GM15510 (cell line): ENCODE measurements around the gene SYTL3.

ENCODE experiments used
- POLR2A ChIP-seq: IDR thresholded peaks from 3 replicates; pipeline ENCODE4 v1.6.1; 2011; ENCODE audit warnings: borderline replicate concordance; ENCODE audit not compliant: insufficient read length; ENCODE audit errors: extremely low read depth

Gene SYTL3

DNA sequence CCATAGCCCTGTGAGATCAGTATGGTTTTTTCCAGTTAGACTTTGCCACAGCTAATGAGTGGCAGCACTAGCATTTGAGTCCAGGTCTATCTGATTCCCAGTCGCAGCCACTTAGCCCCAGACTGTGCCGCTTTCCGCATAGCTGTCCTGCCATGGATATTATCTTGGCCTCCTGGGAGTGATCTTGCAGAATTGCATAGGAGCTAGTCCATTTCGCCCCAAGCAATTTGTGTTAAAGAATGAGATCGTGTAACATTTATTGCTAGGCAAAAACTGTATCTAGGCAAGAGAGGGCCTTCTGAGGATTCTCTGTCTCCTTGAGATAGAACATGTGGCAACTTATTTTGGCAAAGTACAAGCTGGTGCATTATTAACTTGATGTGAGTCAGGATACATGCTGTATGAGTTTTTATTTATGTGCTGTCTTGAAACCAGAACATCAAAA lies 95.2 kb downstream of the SYTL3 start:
- TF ChIP-seq POLR2A = no peak

DNA sequence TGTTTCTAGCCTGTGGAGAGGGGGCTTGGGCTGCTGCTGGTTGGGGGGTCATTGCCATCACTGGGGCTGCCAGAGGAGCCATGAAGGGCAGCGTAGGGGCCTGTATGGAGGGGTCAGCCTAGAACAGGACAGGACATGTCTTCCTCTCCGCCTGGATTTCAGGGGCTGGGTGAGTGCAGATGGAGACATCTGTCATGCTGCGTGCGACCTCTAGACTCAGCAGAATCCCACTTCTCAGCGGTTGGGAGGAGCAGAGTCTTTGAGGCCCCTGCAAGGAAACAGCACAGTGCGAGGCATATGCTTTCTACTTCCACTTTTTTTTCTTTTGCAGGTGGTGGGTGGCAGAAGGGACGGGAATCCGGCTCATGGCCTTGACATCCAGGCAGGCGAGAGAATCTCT lies 101.4 kb downstream of the SYTL3 start:
- TF ChIP-seq POLR2A = no peak

DNA sequence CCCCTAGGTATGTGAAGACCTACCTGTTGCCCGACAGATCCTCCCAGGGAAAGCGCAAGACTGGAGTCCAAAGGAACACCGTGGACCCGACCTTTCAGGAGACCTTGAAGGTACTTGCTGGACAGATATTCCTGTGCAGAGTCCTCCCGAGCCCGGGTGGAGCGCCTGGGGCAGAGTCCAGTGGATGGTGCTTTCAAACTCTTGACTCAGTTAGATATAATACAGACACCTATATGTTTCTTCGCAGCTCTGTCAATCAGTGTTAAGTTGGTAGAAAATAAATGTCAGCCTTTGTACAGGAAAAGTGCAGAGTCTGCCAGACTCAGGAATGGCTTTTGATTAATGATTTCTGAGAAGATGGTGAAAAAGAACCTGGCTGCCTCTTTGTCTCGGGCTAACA lies 102.1 kb downstream of the SYTL3 start:
- TF ChIP-seq POLR2A = no peak

GRCh38 chr6:158752613-158753012 lies 102.8 kb downstream of the SYTL3 start:
- TF ChIP-seq POLR2A = no peak

DNA sequence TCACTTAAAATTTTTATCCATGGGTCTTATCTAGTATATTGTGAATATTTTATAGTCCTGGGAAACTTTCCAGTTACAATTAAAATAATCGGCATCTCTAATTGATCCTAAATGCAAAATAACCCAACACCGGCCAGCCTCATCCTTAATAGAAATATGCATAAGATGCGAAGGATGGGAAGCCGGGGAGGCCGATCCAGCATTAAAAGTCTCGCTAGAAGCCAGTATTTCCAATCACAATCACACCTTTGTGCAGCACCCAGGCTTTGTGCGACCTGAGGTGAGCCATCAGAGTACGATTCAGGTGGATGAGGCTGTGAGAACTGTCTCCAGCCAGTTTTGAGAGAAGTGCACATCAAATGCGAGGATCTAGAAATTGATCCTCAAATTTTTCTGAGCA lies 104.0 kb downstream of the SYTL3 start:
- no peak for TF ChIP-seq POLR2A

GRCh38 chr6:158754738-158755137 lies 104.9 kb downstream of the SYTL3 start:
- no peak for TF ChIP-seq POLR2A

- no peak for TF ChIP-seq POLR2A
Observed at GRCh38 chr6:158755636-158756035, 105.8 kb downstream of the SYTL3 start.

- no peak for TF ChIP-seq POLR2A
Observed at GRCh38 chr6:158756126-158756525, 106.3 kb downstream of the SYTL3 start.

- TF ChIP-seq POLR2A = no peak
Observed at GRCh38 chr6:158756977-158757752, 107.3 kb downstream of the SYTL3 start.

GRCh38 chr6:158757753-158758090 lies 107.9 kb downstream of the SYTL3 start:
- no peak for TF ChIP-seq POLR2A

GRCh38 chr6:158758451-158758860 lies 108.6 kb downstream of the SYTL3 start:
- TF ChIP-seq POLR2A = no peak

- no peak for TF ChIP-seq POLR2A
Observed at GRCh38 chr6:158758941-158759479, 109.2 kb downstream of the SYTL3 start.

DNA sequence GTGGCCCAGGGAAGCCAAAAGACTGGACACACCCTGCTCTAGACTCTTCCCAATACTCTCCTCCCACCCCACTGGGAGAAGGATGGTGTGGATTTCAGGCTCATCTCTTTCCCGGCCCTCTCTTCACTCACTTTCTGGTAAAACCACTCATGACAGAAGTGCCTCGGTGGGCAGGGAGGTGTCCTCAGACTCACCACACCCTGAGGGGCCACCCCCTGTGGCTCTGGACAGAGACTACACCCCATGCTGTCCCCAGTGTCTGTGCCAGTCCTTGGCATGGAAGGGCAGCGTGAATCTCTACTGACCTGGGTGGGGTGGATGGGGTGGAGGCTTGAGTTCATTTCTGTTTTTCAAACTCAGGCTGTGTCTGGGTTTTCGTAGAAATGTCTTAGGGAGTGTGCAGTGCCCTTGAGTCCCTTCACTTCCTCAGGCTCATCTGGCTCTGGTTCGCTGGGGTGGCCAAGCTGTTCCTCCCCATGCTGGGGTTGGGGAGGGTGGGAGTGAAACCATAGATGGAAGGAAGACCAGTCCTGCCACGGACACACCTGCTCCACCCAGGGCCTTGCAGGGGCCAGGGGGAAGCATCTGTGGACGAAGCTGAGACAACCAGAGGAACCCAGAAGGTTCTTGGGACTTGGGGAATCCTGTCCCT lies 110.2 kb downstream of the SYTL3 start:
- TF ChIP-seq POLR2A = no peak

- TF ChIP-seq POLR2A = no peak
Observed at GRCh38 chr6:158760618-158761250, 110.9 kb downstream of the SYTL3 start.

GRCh38 chr6:158761746-158762145 lies 111.9 kb downstream of the SYTL3 start:
- TF ChIP-seq POLR2A = no peak
